HEK293 (cell line): ENCODE measurements around the gene ACTG1.

ENCODE experiments used
- CTCF ChIA-PET: fragments of 350-600 bp; formaldehyde crosslinking; extraction: SDS; loops from one replicate; lab custom pipeline; 2021; ENCODE audit warnings: antibody characterized with exemption; lab: Yijun Ruan, JAX
- POLR2A ChIA-PET: fragments of 300-600 bp; formaldehyde crosslinking; extraction: SDS; loops from one replicate; lab custom pipeline; 2020; ENCODE audit warnings: antibody characterized with exemption, inconsistent platforms; lab: Yijun Ruan, JAX
- H3K27ac ChIP-seq: fragments of 200-500 bp; sonication (Bioruptor generic); 2 replicates; pipeline ENCODE4 v1.5.1; 2014; ENCODE audit warnings: low read depth, low read length, control low read depth, inconsistent platforms; ENCODE audit errors: extremely low read depth
- H3K36me3 ChIP-seq, 2 experiments: fragments of 200-500 bp in 1 of 2; sonication (Bioruptor generic) in 1 of 2; 1 replicate in 1 of 2; 2 replicates in 1 of 2; pipeline ENCODE4 v1.5.1; 2014 to 2017; ENCODE audit warnings: inconsistent platforms in 2 of 2, low read length in 2 of 2; ENCODE audit not compliant: control insufficient read depth in 2 of 2, insufficient read depth in 1 of 2
- H3K4me1 ChIP-seq: fragments of 200-500 bp; sonication (Bioruptor generic); 2 replicates; pipeline ENCODE4 v1.5.1; 2014; ENCODE audit warnings: mild to moderate bottlenecking, low read length, inconsistent platforms; ENCODE audit not compliant: control insufficient read depth, insufficient read depth
- H3K4me3 ChIP-seq: 2 replicates; pipeline ENCODE4 v1.5.1; 2011; ENCODE audit warnings: low read depth, mild to moderate bottlenecking, control low read depth, low read length, moderate library complexity
- H3K9me3 ChIP-seq: fragments of 200-500 bp; sonication (Bioruptor generic); 2 replicates; pipeline ENCODE4 v1.5.1; 2014; ENCODE audit warnings: low read depth, low read length, inconsistent platforms; ENCODE audit not compliant: control insufficient read depth, insufficient read depth
- ELK4 ChIP-seq: IDR thresholded peaks from 2 replicates; pipeline ENCODE4 v1.6.1; 2011; ENCODE audit warnings: mild to moderate bottlenecking, low read depth, low read length, borderline replicate concordance
- KLF10 ChIP-seq: fragments of 450-650 bp; IDR thresholded peaks from 2 replicates; pipeline ENCODE4 v1.5.1; 2018; ENCODE audit warnings: missing biosample characterization, mild to moderate bottlenecking, missing genetic modification characterization
- KLF17 ChIP-seq: fragments of 450-650 bp; formaldehyde crosslinking; IDR thresholded peaks from 2 replicates; pipeline ENCODE4 v1.5.1; 2016; ENCODE audit warnings: missing biosample characterization, missing genetic modification characterization
- KLF9 ChIP-seq: fragments of 450-650 bp; formaldehyde crosslinking; IDR thresholded peaks from 2 replicates; pipeline ENCODE4 v1.5.1; 2016; ENCODE audit warnings: missing biosample characterization, missing genetic modification characterization, low read depth
- PATZ1 ChIP-seq: fragments of 450-650 bp; formaldehyde crosslinking; IDR thresholded peaks from 2 replicates; pipeline ENCODE4 v1.5.1; 2016; ENCODE audit warnings: missing biosample characterization, missing genetic modification characterization
- SP2 ChIP-seq: fragments of 450-650 bp; formaldehyde crosslinking; IDR thresholded peaks from 2 replicates; pipeline ENCODE4 v1.5.1; 2016; ENCODE audit warnings: missing biosample characterization, missing genetic modification characterization
- SP7 ChIP-seq: fragments of 450-650 bp; formaldehyde crosslinking; IDR thresholded peaks from 2 replicates; pipeline ENCODE4 v1.5.1; 2016; ENCODE audit warnings: missing biosample characterization, missing genetic modification characterization
- TCF7L2 ChIP-seq: IDR thresholded peaks from 2 replicates; pipeline ENCODE4 v1.6.1; 2011; ENCODE audit warnings: low read depth, mild to moderate bottlenecking, inconsistent platforms, low read length, moderate library complexity, borderline replicate concordance
- ZBTB44 ChIP-seq: fragments of 450-650 bp; IDR thresholded peaks from 2 replicates; pipeline ENCODE4 v1.5.1; 2018; ENCODE audit warnings: missing biosample characterization, mild to moderate bottlenecking, missing genetic modification characterization
- ZBTB8A ChIP-seq: fragments of 450-650 bp; formaldehyde crosslinking; IDR thresholded peaks from 2 replicates; pipeline ENCODE4 v1.5.1; 2016; ENCODE audit warnings: missing biosample characterization, missing genetic modification characterization
- ZEB2 ChIP-seq: fragments of 450-650 bp; formaldehyde crosslinking; IDR thresholded peaks from 2 replicates; pipeline ENCODE4 v1.5.1; 2016; ENCODE audit warnings: missing biosample characterization, missing genetic modification characterization
- ZFP69B ChIP-seq: fragments of 450-650 bp; formaldehyde crosslinking; IDR thresholded peaks from 2 replicates; pipeline ENCODE4 v1.5.1; 2016; ENCODE audit warnings: missing biosample characterization, missing genetic modification characterization
- ZIC2 ChIP-seq: fragments of 450-650 bp; formaldehyde crosslinking; IDR thresholded peaks from 2 replicates; pipeline ENCODE4 v1.5.1; 2016; ENCODE audit warnings: missing biosample characterization, missing genetic modification characterization
- ZNF146 ChIP-seq: fragments of 450-650 bp; formaldehyde crosslinking; IDR thresholded peaks from 2 replicates; pipeline ENCODE4 v1.5.1; 2016; ENCODE audit warnings: missing biosample characterization, missing genetic modification characterization
- ZNF2 ChIP-seq: fragments of 450-650 bp; formaldehyde crosslinking; IDR thresholded peaks from 2 replicates; pipeline ENCODE4 v1.5.1; 2016; ENCODE audit warnings: missing biosample characterization, missing genetic modification characterization
- ZNF335 ChIP-seq: fragments of 450-650 bp; formaldehyde crosslinking; conservative IDR thresholded peaks from 2 replicates; pipeline ENCODE4 v1.5.1; 2016; ENCODE audit warnings: missing biosample characterization, missing genetic modification characterization
- ZNF394 ChIP-seq: fragments of 450-650 bp; formaldehyde crosslinking; IDR thresholded peaks from 2 replicates; pipeline ENCODE4 v1.5.1; 2016; ENCODE audit warnings: missing biosample characterization, missing genetic modification characterization, mild to moderate bottlenecking, moderate library complexity, borderline replicate concordance
- ZNF416 ChIP-seq: fragments of 450-650 bp; formaldehyde crosslinking; IDR thresholded peaks from 2 replicates; pipeline ENCODE4 v1.5.1; 2016; ENCODE audit warnings: missing biosample characterization, missing genetic modification characterization
- ZNF426 ChIP-seq: fragments of 450-650 bp; formaldehyde crosslinking; IDR thresholded peaks from 2 replicates; pipeline ENCODE4 v1.5.1; 2017; ENCODE audit warnings: missing biosample characterization, missing genetic modification characterization, mild to moderate bottlenecking, inconsistent platforms, moderate library complexity
- ZNF530 ChIP-seq: fragments of 450-650 bp; formaldehyde crosslinking; IDR thresholded peaks from 2 replicates; pipeline ENCODE4 v1.5.1; 2016; ENCODE audit warnings: low read depth, missing biosample characterization, missing genetic modification characterization
- ZNF629 ChIP-seq: fragments of 450-650 bp; formaldehyde crosslinking; IDR thresholded peaks from 2 replicates; pipeline ENCODE4 v1.5.1; 2017; ENCODE audit warnings: missing biosample characterization, missing genetic modification characterization
- ZSCAN30 ChIP-seq: fragments of 450-650 bp; IDR thresholded peaks from 2 replicates; pipeline ENCODE4 v1.5.1; 2018; ENCODE audit warnings: missing biosample characterization, mild to moderate bottlenecking, missing genetic modification characterization, moderate library complexity
- TF ChIP-seq, protein P1 (sequence below): fragments of 450-650 bp; formaldehyde crosslinking; IDR thresholded peaks from 2 replicates; pipeline ENCODE4 v1.5.1; 2016; ENCODE audit warnings: missing biosample characterization, missing genetic modification characterization
- TF ChIP-seq, protein P2 (sequence below): fragments of 450-650 bp; formaldehyde crosslinking; IDR thresholded peaks from 2 replicates; pipeline ENCODE4 v1.5.1; 2017; ENCODE audit warnings: missing biosample characterization, missing genetic modification characterization

Gene ACTG1

DNA sequence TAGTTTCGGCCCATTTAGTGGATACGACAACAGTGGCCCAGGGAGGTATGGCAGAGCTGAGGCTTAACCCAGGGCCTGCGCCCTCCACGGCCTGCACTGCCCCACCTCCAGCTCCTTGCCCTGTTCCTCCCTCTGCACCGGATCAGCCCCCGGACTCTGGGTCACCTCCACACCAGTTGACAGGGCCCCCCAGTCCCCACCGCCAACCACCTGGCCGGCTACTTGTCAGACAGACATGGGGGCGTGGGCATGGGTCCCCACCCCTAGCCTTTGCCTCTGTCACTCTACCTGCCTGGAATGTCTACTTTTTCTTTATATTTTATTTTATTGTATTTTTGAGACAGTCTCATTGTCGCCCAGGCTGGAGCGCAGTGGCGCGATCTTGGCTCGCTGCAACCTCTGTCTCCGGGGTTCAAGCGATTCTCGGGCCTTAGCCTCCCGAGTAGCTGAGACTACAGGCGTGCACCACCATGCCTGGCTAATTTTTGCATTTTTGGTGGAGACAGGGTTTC, 3.0 kb upstream of the ACTG1 start (continued):
- TF ChIP-seq ZNF416 (tag by site-specific recombination) (no peak), ZNF146 (no peak), ZIC2 (tag by site-specific recombination) (no peak), SP7 (tag by site-specific recombination) (0 out of 2 replicates have a peak, but pooled peaks have one; percentile 9), KLF9 (tag by site-specific recombination) (peak; percentile 7; the same call in 1 of the 2 replicates), TCF7L2 (no peak)
- TF ChIP-seq, protein P1, sequence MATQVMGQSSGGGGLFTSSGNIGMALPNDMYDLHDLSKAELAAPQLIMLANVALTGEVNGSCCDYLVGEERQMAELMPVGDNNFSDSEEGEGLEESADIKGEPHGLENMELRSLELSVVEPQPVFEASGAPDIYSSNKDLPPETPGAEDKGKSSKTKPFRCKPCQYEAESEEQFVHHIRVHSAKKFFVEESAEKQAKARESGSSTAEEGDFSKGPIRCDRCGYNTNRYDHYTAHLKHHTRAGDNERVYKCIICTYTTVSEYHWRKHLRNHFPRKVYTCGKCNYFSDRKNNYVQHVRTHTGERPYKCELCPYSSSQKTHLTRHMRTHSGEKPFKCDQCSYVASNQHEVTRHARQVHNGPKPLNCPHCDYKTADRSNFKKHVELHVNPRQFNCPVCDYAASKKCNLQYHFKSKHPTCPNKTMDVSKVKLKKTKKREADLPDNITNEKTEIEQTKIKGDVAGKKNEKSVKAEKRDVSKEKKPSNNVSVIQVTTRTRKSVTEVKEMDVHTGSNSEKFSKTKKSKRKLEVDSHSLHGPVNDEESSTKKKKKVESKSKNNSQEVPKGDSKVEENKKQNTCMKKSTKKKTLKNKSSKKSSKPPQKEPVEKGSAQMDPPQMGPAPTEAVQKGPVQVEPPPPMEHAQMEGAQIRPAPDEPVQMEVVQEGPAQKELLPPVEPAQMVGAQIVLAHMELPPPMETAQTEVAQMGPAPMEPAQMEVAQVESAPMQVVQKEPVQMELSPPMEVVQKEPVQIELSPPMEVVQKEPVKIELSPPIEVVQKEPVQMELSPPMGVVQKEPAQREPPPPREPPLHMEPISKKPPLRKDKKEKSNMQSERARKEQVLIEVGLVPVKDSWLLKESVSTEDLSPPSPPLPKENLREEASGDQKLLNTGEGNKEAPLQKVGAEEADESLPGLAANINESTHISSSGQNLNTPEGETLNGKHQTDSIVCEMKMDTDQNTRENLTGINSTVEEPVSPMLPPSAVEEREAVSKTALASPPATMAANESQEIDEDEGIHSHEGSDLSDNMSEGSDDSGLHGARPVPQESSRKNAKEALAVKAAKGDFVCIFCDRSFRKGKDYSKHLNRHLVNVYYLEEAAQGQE (tag by site-specific recombination): no peak
- TF ChIP-seq, all 188 proteins: peak for 14

GRCh38 chr17:81514739-81515529, 2.3 kb upstream of the ACTG1 start:
- Histone ChIP-seq H3K4me1 (peaks cover 14% of the 10 kb centered on the region), H3K4me3 (peak overlapping the region; percentile 72), H3K27ac (peak overlapping the region; percentile 100), H3K36me3 (peaks cover 4 to 24% of the 10 kb centered on the region in 2 experiments; a peak in 2 of 3 replicates), H3K9me3 (no peaks in the 10 kb centered on the region)
- ChIA-PET POLR2A (interaction anchor here (0.6 to 9.9 kb wide), 10 partner anchors 9 to 1139 kb away, joined by 3 to 85 read pairs (median 4); partner anchors contain the start of genes ARL16, BAHCC1, FAAP100 and HGS), CTCF (interaction anchor here (0.6 to 1.2 kb wide), 2 partner anchors 86 to 381 kb away, joined by 3 to 4 read pairs; no protein-coding TSS in a partner anchor)
- TF ChIP-seq ELK4 (peak; percentile 44; the same call in 1 of the 2 replicates), ZSCAN30 (tag by site-specific recombination) (peak; percentile 68; the same call in 1 of the 2 replicates), KLF9 (tag by site-specific recombination) (peak; percentile 98), ZNF2 (tag by site-specific recombination) (no peak; the same call in 1 of the 2 replicates), KLF17 (tag by site-specific recombination) (peak; percentile 64; the same call in 1 of the 2 replicates), ZBTB8A (tag by site-specific recombination) (peak; percentile 89), ZEB2 (tag by site-specific recombination) (peak; percentile 66), ZBTB44 (0 out of 2 replicates have a peak, but pooled peaks have one; percentile 6), ZNF530 (tag by site-specific recombination) (no peak), ZNF394 (tag by site-specific recombination) (peak; percentile 64; the same call in 1 of the 2 replicates), ZNF335 (peak; percentile 76), ZFP69B (tag by site-specific recombination) (no peak), ZNF426 (no peak), KLF10 (tag by site-specific recombination) (peak; percentile 95), ZNF629 (tag by site-specific recombination) (0 out of 2 replicates have a peak, but pooled peaks have one; percentile 23), SP2 (tag by site-specific recombination) (peak; percentile 68), PATZ1 (peak; percentile 95)
- TF ChIP-seq, protein P2, sequence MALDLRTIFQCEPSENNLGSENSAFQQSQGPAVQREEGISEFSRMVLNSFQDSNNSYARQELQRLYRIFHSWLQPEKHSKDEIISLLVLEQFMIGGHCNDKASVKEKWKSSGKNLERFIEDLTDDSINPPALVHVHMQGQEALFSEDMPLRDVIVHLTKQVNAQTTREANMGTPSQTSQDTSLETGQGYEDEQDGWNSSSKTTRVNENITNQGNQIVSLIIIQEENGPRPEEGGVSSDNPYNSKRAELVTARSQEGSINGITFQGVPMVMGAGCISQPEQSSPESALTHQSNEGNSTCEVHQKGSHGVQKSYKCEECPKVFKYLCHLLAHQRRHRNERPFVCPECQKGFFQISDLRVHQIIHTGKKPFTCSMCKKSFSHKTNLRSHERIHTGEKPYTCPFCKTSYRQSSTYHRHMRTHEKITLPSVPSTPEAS (tag by site-specific recombination): no peak
